Left hindlimb (tissue), 1 donor: ENCODE measurements around the gene SURF1.

Experiments
- DNase-seq: peaks from one replicate; pipeline ENCODE4 v3.0.0-alpha.2; 2018

The SURF1 gene

DNA sequence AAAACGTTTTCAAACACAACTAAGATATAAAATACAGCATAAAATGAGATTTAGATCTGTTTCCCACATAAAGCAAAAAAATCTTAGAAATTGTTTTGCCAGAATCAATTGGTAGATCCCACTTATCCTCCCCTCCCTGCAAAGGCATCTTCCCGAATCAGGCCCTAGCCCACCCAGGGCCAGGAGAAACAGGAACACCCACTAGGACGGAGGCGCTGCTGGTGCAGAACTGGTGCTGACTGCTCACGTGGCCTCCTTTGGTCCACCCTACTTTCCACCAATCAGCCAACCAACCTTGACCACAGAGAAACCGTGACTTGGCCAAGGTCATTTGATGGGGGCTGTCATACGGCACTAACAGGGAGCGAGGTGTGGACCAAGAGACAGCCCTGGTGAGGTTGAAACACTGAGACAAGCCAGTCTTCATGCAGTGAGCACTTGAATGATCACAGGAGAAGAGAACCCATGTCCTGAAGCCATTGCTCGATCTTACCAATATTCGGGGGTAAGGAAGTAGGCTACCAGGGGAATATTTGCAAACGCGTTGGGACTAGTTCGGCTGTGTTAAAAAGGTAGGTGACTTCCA, 5.3 kb upstream of the SURF1 start:
- DNase-seq, result no peak

DNA sequence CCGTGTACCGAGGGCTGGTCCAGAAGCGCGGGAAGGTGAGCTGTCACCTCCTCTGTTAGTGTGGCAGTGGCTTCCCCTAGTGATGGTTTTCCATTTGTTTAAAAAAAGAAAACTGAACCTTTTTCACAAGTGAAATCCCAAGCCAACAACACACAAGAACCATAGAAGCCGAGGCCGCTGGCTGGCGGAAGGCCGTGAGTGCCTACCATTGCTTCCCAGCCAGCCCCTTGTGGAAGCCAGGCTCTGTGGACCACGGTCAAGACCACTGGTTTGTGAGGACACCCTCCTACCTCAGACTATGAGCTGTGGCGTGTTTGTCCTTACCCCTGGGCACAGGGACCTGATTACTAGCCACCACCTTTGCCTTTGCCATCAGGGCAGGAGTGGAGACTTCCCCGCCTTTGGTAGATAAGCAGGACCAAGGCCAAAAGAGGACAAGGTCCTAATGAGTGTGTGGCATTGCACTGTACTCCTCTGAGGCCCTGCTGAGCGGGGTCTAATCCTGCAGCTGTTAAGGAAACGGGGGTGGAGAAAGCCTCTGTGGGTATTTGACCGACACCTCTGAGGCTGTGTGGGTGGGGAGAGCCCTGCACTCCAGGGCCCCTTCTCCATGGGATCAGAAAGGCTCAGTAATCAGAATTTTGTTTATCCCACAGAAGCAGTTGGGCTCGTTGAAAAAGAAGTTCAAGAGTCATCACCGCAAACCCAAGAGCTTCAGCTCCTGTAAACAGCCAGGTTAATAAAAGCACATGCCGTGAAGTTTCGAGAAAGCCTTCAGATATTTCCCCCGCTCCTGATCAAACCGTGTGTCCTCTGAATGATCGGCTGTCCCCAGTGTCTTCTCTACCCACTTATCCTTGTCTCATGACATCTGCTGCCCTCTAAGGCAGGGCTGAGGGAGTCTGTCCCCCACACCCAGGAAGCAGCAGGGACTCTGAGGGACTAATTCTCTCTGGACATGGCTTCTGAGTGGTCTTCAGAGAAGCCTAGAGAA, 4.4 kb upstream of the SURF1 start:
- no peak for DNase-seq

DNA sequence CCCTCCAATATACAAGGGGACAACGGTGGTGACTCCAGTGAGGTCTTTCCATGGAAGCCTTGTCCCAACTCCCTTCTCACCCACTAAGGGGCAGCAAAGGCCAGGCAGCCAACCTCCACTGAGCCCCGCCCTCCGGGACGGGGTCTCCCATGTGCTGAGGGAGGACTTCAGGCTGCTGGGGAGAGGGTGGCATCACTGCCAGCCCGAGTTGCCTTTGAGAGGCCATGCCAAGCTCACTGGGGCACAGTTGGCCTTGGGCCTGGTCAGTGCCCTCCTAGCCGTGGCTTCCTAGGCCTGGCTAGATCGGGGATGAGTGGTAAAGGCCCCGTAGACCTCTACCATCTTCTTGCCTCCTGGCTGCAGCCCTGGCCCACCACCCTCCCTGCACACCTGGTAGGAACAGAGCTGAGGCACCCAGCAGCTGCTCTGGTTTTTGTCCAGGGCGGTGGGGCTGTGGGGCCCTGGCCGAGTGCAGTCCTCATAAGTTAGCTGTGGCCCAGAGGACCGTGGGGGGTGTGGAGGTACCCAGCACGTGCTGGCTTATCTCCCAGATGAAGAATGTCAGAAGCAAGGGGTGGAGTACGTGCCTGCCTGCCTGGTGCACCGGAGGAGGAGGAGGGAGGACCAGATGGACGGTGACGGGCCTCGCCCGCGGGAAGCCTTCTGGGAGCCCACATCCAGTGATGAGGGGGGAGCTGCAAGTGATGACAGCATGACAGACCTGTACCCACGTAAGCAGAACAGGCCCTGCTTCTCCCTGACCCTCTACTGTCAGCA, 3.3 kb upstream of the SURF1 start:
- DNase-seq, result no peak

DNA sequence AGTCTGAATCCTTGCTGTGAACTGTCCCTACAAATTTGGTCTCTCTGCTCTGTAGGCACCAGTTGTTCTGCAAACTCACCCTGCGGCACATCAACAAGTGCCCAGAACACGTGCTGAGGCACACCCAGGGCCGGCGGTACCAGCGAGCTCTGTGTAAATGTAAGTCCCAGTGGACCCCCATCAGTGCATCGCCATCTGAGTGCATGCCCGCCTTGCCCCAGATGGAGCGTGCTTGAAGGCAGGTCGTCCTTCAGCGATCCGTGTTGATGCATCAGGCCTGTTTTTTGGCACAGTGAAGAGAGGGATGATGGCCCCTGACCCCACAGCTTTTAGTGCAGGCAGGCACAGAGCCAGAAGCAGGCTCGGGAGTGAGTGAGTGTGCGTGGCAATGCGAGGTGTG, 1.4 kb upstream of the SURF1 start:
- DNase-seq, result no peak

DNA sequence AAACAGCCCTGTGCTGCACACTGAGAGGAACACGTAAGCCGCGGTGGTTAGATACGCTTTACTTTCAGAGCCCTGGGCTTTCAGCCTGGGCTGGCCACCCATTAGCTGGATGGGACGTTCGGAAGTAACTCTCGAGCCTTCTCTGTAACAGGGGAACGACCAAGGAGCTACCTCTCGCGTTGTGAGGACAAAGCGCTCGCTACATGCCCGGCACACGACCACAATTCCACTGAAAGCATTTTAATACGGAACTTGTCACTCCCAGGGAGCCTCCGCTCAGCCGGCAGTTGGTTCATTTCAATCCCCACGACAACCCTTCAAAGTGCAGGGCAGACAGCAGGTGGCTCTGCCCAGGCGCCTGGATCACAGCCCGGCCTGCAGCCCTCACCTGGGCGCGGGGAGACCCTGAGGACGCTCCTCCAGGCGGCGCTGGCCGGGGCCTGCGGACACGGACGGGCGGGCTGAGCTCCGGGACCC, 368 bp downstream of the SURF1 start:
- DNase-seq, result no peak

DNA sequence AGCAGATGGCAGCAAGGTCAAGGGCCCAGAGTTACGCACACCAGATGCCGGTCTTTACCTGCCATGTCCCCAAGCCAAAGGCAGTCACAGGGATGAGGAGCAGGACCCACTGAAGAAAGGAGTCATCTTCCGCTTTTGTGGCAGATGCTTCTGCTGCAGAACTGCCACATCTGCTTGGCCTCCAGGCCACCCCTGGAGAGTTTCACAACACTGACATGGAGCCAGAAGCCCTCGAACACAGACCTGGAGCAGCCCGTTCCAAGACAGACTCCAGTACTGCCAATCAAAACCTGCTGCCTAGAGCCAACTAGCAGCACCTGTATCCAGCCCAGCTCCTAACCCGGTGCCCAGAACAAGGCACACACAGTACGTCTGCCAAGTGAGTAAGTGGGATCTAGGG, 1.5 kb downstream of the SURF1 start:
- DNase-seq, result no peak

DNA sequence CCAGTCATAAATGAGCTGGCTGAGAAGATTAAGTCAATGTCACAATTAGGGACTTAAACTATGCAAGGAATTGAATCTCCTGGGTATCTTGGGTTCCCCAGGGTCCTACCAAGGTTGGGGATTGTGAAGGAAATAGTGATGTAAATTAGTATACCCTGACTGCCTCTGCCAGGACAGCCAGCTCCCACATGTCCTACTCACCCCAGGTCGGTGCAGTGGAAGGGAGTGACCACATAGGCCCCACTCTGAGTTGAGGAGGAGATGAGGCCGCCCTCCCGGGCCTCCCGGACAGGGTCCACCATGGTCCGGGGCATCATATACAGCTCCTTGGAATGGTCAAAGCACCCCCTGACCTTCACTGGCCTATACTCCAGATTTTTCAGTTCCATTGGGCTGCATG, 2.7 kb downstream of the SURF1 start:
- no peak for DNase-seq

DNA sequence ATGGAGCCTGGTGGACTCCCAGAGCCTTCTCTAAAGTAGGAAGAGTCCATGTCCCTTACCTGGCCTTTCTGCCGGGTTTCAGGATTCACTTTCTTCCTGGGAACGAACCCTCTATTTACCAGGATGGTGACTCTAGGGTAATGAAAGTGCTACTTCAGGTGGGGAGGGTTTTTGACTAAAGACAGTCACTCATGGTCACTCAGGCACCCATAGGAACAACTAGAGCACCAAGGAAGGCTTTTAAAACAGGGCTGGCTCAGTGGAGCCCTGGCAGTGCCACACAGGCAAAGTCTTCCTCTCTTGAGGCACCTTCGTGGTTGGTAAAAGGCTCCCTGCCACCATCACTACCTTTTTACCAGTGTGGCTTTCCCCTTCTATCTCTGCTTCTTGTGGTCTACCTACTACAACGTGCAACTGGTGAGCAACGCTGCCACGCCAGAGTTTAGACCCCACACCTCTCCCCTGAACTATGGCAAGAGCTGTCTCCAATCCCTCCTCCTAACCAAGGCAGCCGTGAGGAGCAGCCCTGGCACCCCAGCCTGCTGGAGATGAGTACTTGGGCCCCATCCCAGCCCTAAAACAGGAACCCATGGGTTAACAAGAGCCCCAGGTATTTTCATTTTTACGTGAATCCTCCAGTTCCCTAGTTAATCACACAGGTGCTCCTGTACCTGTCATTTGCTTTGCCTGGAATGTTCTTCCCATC, 3.5 kb downstream of the SURF1 start:
- DNase-seq, result no peak

DNA sequence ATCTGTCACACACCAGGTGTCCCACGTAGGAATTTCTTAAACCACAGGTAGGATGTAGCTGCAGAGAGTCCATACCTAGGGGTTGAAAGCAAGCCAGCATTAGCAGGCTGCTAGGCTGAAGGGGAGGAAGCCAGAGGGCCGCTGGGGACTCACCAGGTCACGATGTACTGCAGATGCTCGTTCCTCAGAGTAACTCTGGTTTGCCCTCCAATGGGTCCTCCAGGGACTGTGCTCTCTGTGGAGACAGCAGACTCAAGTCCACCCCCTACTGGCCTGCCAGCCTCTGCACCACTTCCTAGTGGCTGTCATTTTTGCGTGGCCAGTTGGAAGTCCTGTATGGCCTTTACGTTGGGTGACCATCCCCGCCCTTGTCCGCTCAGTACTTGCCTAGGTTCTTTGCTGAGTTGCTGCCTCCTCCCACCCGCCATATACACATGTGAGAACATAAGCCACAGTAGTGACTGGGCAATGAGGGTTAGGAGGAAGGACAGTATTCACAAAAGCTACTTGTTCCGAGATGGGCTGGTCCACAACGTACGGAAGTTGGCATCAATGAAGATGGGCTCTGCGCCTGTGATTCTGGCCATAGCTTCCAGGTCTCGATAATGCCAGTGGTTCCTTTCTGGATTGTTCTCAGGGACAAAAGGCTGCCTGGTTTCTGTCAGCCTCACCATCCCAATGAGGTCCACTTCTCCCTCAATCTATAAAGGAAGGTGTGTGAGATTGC, 4.2 kb downstream of the SURF1 start:
- DNase-seq, result no peak

DNA sequence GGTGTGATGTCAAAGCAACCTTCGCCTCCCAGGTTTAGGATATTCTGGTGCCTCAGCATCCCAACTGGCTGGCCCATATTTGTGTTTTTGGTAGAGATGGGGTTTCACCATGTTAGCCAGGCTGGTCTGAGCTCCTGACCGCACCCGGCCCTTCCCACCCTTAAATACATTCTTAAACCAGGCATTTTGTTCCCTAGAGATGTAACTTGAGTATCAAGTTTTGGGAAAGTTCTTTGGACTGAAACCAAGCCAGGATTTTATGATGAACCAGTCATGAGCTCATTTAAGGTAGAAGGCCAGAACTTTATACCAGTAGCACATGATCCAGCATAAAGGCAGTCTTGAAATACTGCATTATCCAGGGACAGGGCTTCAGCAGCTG, 4.8 kb downstream of the SURF1 start:
- no peak for DNase-seq

DNA sequence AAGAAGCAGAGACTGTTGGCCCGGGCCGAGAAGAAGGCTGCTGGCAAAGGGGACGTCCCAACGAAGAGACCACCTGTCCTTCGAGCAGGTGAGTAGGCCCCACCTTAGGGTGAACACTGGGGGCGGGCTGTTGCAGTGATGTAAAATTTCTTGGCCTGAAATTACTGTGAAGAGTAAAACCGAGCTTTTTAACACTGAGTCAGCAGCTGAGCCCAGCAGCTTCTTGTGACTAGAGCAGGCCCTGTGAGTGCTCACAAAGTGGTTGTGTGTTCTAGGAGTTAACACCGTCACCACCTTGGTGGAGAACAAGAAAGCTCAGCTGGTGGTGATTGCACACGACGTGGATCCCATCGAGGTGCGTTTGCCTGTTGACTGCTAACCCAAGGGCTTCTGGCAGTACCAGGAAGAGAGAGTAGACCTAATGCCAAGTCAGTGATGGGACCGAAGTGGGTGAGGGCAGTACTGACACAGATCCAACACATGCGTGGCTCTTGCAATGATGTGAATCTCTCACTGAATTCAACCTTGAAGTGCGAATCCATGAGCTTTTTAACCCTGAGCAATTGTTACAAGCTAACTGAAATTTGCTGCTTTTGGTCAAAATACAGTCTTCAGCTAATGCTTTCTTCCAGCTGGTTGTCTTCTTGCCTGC, 6.2 kb downstream of the SURF1 start:
- DNase-seq, result no peak

DNA sequence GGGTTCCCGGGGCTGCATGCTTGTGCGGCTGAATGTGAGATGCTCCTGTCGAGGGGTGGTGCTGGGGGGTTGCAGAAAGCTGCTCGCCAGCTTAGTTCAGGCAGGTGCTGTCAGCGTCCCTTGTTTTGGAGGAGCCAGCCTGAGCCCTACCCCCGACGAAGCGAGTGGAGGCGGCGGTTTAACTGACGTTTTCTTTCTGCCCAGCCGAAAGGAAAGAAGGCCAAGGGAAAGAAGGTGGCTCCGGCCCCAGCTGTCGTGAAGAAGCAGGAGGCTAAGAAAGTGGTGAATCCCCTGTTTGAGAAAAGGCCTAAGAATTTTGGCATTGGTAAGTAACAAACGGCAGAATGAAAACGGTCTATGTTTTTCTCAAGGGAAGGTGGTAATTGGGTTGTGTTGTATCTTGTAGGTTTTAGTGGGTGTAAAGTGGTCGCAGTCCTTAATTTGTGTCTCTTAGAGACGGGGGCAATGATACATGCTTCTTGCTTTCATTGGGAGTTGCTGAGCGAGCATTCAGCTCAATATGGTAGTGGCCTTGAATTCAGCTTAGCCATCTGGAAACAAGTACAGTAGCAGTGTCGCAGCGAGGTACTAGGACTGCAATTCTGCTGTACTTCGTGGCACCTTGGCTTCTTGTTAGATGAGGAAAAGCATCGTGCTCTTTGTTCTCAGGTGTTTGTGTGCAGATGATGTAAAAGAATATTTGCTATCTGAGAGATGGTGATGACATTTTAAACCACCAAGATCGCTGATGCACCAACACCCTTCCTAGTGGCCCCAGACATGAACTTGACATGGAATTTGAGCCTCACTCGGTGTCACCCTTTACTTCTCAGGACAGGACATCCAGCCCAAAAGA, 7.3 kb downstream of the SURF1 start:
- no peak for DNase-seq

DNA sequence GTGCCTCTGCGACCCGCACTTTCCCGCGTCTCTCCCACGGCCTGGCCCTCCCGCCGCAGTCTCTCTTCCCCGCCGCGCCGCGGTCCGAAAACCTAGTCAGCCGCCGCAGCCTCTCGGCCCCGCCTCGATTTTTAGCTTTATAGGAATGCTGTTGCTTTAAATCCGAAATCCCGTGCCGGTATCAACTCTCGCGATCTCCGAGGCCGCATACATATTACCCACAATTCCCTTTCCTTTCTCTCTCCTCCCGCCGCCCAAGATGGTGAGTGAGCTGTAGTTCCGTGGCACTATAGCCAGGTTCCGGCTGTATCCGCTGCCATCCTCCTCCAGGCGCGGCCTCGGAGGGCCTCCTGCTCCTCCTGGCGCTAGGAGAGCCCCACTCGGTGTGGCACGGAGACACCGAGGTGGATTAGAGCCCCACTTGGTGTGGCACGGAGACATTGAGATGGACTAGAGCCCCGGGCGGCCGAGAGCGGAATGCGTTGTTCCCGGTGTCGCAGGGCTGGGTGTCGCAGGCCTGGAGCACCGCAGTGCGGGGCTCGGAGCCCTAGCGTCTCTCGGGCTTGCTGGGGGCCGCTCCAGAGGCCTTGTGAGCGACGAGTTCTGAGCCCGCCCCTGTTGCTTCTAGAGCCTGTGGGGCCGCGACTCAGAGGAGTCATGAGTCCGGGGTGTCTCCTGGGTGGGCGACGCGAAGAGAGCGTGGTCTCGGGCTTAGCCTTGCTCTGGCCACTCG, 8.1 kb downstream of the SURF1 start, which contains the start of the genes MED22 and RPL7A:
MED22 (minus strand) TSS at position 147 of the 733 bp plus-strand sequence. CDS start 1,469 bp downstream, outside the sequence.
RPL7A (plus strand) TSS at position 234 of the 733 bp plus-strand sequence; CDS start at position 260, 26 bp downstream.
- DNase-seq, result peak; percentile 95

DNA sequence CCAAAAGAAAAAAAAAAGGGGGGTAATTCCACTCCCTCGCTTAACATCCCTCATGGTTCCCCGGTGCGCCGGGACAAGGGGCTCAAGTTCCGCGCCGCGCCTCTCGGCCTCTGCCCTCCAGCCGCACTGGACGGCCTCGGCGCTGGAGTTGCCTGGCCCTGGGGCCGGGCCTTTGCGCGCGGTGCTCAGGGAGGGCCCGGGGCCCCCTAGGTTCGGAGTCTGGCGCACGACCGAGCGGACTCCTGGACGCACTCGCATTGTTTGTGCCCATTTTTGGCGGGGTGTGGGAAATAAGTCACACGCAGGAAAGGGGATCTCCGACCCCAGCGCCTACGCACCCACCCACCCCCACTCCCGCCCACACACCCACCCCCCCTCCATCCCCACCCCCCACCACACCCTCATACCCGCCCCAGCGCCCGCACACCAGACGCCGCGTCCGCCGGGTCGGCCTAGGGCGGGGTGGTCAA, 8.7 kb downstream of the SURF1 start:
- DNase-seq, result no peak

DNA sequence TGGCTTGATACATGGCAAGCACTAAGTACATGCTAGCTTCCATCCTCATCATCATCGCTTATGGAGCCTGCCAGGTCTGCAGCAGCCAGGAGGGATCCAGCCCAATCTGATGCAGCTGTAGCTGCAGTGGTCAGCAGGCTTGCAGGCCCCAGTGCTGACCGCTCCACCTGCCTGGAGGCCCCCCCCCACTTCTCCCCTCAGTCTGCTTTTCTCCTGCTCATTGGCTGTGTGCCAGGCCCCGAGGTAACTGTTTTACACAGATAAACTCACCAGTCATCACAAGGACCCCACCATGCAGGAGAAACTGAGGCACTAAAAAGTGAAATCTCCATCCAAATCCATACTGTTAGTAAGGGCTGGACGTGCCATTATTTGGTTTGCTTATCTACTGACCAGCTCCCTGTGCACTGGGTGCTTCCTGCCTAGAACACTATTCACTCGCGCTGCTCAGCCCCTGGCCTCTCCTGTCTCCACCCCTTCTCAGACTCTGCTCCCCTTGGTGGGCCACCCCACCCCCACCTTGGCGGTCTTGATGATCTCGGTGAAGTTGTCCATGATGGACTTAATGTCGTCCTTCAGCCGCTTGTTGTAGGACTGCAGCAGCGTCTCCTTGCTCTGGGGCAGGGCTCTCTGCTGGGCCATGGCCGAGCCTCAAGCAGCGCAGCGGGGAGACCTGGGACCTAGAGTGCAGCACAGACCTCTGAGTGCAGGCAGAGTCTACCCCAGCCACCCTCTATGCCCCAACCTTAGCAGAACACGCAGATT, 10.1 kb downstream of the SURF1 start:
- DNase-seq, result no peak

DNA sequence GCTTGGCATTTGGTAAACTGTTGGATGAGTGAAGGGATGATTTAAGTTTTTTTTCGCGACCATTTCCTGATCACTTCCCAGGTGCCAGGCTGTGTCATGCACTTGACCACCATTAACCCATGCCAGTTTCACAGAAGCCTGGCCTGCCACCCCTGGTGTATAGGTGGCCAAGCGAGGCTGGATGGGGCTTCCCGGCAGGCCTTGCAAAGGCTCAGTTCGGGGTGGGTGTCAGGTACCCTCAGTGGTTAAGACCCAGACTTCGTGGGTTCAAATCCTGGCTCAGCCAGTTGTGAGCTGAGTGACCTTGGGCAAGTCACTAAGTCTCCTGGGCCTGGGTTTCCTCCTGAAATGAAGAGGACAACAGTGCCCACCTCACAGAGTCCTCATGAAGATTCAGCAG, 10.7 kb downstream of the SURF1 start:
- no peak for DNase-seq

DNA sequence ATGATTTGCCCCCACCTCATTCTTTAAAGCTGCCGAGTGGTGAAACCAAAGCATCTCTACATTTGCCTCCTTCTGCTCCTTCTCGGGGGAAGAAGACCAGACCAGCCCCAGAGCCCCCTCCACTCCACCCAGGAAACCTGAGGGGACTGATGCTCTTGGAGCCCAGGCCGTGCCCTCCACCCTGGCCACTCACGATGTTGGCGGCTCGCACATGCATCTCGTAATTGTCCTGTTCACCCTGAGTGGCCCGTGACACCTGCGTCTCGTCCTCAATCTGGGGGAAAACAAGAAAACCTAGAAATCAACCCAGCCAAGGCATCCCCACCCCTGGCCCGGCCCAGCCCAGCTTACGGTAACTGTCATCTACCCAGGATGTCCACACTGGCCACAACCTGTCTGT, 11.3 kb downstream of the SURF1 start:
- no peak for DNase-seq

DNA sequence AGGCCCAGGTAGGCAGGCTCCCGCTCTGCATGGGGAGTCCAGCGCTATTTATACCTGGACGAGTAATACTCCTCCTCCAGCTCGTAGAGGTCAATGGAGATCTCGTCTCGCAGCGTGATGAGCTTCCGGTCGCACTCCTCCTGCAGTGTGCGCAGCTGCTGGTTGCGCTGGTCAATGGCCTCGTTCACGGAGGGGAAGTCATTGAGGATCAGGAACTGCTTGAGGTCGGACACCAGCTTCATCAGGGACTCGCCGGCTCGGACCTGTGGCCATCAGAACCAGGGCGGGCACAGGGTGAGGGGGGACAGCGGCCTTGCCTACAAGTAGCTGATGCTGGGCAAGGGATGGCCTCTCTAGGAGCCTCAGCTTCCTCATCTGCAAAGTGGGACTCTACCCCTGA, 12.2 kb downstream of the SURF1 start:
- DNase-seq, result no peak

DNA sequence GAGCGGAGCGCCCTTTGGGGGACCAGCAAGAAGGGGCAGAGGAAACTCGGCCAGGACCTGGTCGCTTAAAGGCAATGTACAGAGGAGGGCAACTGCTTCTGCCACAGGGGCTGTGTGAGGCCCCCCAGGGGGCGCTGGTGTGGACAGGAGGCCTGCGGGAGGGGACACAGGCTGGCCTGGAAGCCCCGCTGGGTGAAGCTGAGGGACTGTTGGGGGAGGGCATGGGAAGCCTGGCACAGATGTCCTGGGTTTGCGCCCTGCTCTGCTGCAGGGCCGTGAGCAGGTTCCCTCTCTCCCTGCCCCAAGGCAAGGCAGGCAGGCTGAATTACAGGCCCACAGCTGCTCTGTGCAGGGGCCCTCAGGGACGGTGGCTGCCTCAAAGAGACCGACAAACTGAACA, 13.7 kb downstream of the SURF1 start:
- no peak for DNase-seq
